ENCODE results near the gene PLEKHG1. TPM values are rescaled to one million over a fixed set of nuclear protein-coding genes. Genes with fewer than 3 reads are reported as not detected.

Gene PLEKHG1
- polyA plus RNA-seq = 3.1 to 5.5 TPM (median 3.8 TPM) in 3 replicates
- 4.6 TPM for polyA plus RNA-seq (2011; ENCODE audit: low read depth)
- 3.6 and 4.8 TPM in 2 replicates for polyA plus RNA-seq (2011; cell fraction: cytosol; rRNA removed)
- 13.2 and 13.5 TPM in 2 replicates for polyA plus RNA-seq (2011; cell fraction: nucleus; rRNA removed)
- 4.1 and 8.8 TPM in 2 replicates for polyA plus RNA-seq (2012; ENCODE audit: low replicate concordance)
- 9.0 to 15.1 TPM (median 14.4 TPM) in 3 replicates for polyA minus RNA-seq
- polyA minus RNA-seq (2011; cell fraction: cytosol; rRNA and poly(A)+ RNA removed) = 11.1 TPM
- 26.2 and 43.1 TPM in 2 replicates for polyA minus RNA-seq (2011; cell fraction: nucleus; rRNA and poly(A)+ RNA removed)

- H3K4me3 ChIP-seq (ENCODE audit: control insufficient read depth in 2 of 3, extremely low read depth in 1 of 3, insufficient read depth in 2 of 3, low read depth in 1 of 3, low read length in 3 of 3) = peak within 1 kb of the TSS; percentile 71 to 82 (median 74)
- DNase-seq (ENCODE audit: low read depth, low spot score) (no peak), FAIRE-seq (no peak)
- no peaks in the 10 kb centered on the region for H3K9me1 ChIP-seq (ENCODE audit: control insufficient read depth, extremely low read depth, insufficient read depth, low read length)
- H2AFZ ChIP-seq (ENCODE audit: control insufficient read depth, low read length) = peak within 1 kb of the TSS; percentile 72
- H3K79me2 ChIP-seq (ENCODE audit: control insufficient read depth, insufficient read depth, low read length) = no peaks in the 10 kb centered on the region
- H3K4me1 ChIP-seq (ENCODE audit: control insufficient read depth, extremely low read depth, insufficient read depth, low read length) = no peaks in the 10 kb centered on the region
- no peaks in the 10 kb centered on the region for H3K36me3 ChIP-seq (ENCODE audit: control insufficient read depth in 2 of 2, extremely low read depth in 1 of 2, insufficient read depth in 2 of 2, low read length in 2 of 2)
- peaks cover 25% of the 10 kb centered on the region for H3K27me3 ChIP-seq (ENCODE audit: control insufficient read depth, extremely low read depth, insufficient read depth, low read length)
- no peaks in the 10 kb centered on the region for H4K20me1 ChIP-seq (ENCODE audit: control insufficient read depth, extremely low read depth, insufficient read depth, low read length)
- H3K27ac ChIP-seq (ENCODE audit: control insufficient read depth, insufficient read depth, low read length) = no peak within 1 kb of the TSS
- peak within 1 kb of the TSS; percentile 84 for H3K4me2 ChIP-seq (ENCODE audit: control insufficient read depth, extremely low read depth, insufficient read depth, low read depth, low read length)
- TF ChIP-seq, protein P1, sequence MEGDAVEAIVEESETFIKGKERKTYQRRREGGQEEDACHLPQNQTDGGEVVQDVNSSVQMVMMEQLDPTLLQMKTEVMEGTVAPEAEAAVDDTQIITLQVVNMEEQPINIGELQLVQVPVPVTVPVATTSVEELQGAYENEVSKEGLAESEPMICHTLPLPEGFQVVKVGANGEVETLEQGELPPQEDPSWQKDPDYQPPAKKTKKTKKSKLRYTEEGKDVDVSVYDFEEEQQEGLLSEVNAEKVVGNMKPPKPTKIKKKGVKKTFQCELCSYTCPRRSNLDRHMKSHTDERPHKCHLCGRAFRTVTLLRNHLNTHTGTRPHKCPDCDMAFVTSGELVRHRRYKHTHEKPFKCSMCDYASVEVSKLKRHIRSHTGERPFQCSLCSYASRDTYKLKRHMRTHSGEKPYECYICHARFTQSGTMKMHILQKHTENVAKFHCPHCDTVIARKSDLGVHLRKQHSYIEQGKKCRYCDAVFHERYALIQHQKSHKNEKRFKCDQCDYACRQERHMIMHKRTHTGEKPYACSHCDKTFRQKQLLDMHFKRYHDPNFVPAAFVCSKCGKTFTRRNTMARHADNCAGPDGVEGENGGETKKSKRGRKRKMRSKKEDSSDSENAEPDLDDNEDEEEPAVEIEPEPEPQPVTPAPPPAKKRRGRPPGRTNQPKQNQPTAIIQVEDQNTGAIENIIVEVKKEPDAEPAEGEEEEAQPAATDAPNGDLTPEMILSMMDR (optimal IDR thresholded peaks at IDR 0.05 in 1 of 3, IDR thresholded peaks at IDR 0.05 in 1 of 3, conservative IDR thresholded peaks at IDR 0.05 in 1 of 3; ENCODE audit: extremely low read depth in 1 of 3, insufficient read depth in 2 of 3, low read length in 3 of 3) = no peak
- no peak for TF ChIP-seq EZH2 (IDR thresholded peaks at IDR 0.05; ENCODE audit: low read length)
- dilution Hi-C loops (cut with MboI; ENCODE audit: extremely low pct_ligation_motif_present, low sequenced_read_pairs) = no loop called here
- no peaks in the 10 kb centered on the region for H3K9me3 ChIP-seq (ENCODE audit: control insufficient read depth, low read depth, low read length)
- peak within 1 kb of the TSS; percentile 42 for H3K9ac ChIP-seq (ENCODE audit: control insufficient read depth, extremely low read depth, insufficient read depth, low read length)
Observed at GRCh38 chr6:150599199-150600009, at the start of gene PLEKHG1. Gene PLEKHG1, plus strand, starts transcription at chr6:150599885. Its CDS starts 133,797 bp downstream, at chr6:150733682.

DNA sequence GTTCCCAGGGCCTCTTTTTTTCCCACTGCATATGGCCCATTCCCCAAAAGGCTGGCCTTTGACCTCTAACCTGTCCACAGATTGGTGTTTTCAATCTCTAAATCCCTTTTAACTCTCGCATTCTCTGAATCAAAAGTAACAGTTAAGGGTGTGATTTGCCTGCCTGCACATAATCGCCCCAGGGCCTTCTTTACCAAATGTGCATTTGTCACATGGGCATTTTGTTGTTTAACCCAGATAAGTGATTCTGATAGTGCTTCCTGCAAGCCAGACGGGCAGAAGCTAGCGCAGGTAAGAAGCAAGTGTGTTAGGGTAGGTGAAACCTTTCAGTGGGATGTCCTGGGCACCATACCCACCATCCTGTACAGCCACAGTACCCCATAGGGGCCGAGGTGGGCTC, 49.4 kb upstream of the PLEKHG1 start:
- Histone ChIP-seq H3K79me2 (ENCODE audit: control insufficient read depth, insufficient read depth, low read length) (no peaks in the 10 kb centered on the region), H3K4me1 (ENCODE audit: control insufficient read depth, extremely low read depth, insufficient read depth, low read length) (no peaks in the 10 kb centered on the region), H4K20me1 (ENCODE audit: control insufficient read depth, extremely low read depth, insufficient read depth, low read length) (no peaks in the 10 kb centered on the region), H2AFZ (ENCODE audit: control insufficient read depth, low read length) (no peak overlapping the region), H3K9me3 (ENCODE audit: control insufficient read depth, low read depth, low read length) (no peaks in the 10 kb centered on the region), H3K4me2 (ENCODE audit: control insufficient read depth, extremely low read depth, insufficient read depth, low read depth, low read length) (no peak overlapping the region), H3K9ac (ENCODE audit: control insufficient read depth, extremely low read depth, insufficient read depth, low read length) (no peak overlapping the region), H3K27me3 (ENCODE audit: control insufficient read depth, extremely low read depth, insufficient read depth, low read length) (peaks cover 27% of the 10 kb centered on the region), H3K27ac (ENCODE audit: control insufficient read depth, insufficient read depth, low read length) (no peak overlapping the region), H3K9me1 (ENCODE audit: control insufficient read depth, extremely low read depth, insufficient read depth, low read length) (no peaks in the 10 kb centered on the region), H3K4me3 (ENCODE audit: control insufficient read depth in 2 of 3, extremely low read depth in 1 of 3, insufficient read depth in 2 of 3, low read depth in 1 of 3, low read length in 3 of 3) (no peak overlapping the region), H3K36me3 (ENCODE audit: control insufficient read depth in 2 of 2, extremely low read depth in 1 of 2, insufficient read depth in 2 of 2, low read length in 2 of 2) (no peaks in the 10 kb centered on the region)
- dilution Hi-C loops (cut with MboI; ENCODE audit: extremely low pct_ligation_motif_present, low sequenced_read_pairs) = no loop called here
- FAIRE-seq (no peak), DNase-seq (ENCODE audit: low read depth, low spot score) (no peak)
- no peak for TF ChIP-seq EZH2 (IDR thresholded peaks at IDR 0.05; ENCODE audit: low read length)
- TF ChIP-seq, protein P1 (optimal IDR thresholded peaks at IDR 0.05 in 1 of 3, IDR thresholded peaks at IDR 0.05 in 1 of 3, conservative IDR thresholded peaks at IDR 0.05 in 1 of 3; ENCODE audit: extremely low read depth in 1 of 3, insufficient read depth in 2 of 3, low read length in 3 of 3) = no peak

Measured in keratinocyte (primary cell).